GM12892 (cell line): Measurements from ENCODE around the gene FAM181A.
A peak's percentile ranks its signal among the peaks of the same experiment; 100 is the strongest.

Experiments used
- DNase-seq: peaks from one replicate; pipeline ENCODE4 v3.0.0; 2011; ENCODE audit not compliant: insufficient read length
- FAIRE-seq: peaks from 2 replicates; lab custom pipeline; 2011; peaks lifted over from hg19 to GRCh38; lab: Jason Lieb, UNC
- POLR2A ChIP-seq: IDR thresholded peaks from 2 replicates; pipeline ENCODE4 v1.6.1; 2011; ENCODE audit warnings: low read depth, low read length, control low read depth
- POLR2AphosphoS5 ChIP-seq: IDR thresholded peaks from 2 replicates; pipeline ENCODE4 v1.6.1; 2011; ENCODE audit warnings: low read depth, low read length, control low read depth
- TAF1 ChIP-seq: IDR thresholded peaks from 2 replicates; pipeline ENCODE4 v1.6.1; 2011; ENCODE audit warnings: low read depth, mild to moderate bottlenecking, control low read depth, low read length, borderline replicate concordance

Gene FAM181A

DNA sequence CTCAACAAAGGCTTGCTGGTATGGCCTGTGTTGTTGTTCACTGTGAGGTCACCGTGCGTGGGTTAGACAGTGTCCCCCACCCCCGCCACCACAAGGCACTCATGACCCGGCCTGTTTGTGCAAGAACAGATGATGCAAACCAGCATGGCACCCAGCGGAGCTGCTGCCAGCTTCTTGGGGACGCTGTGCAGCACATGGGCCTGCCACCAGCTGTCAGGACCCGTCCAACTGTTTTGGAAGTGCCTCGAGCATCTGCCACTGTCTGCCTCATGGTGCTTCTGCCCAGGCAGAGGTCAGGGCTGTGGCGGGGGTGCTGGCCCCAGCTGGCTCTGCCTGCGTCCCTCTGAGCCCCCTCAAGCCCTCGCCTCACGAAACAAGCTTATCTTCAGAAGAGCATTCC, 47.7 kb downstream of the FAM181A start:
- FAIRE-seq (no peak), DNase-seq (no peak)
- TF ChIP-seq TAF1 (no peak), POLR2AphosphoS5 (0 out of 2 replicates have a peak, but pooled peaks have one; percentile 12)

DNA sequence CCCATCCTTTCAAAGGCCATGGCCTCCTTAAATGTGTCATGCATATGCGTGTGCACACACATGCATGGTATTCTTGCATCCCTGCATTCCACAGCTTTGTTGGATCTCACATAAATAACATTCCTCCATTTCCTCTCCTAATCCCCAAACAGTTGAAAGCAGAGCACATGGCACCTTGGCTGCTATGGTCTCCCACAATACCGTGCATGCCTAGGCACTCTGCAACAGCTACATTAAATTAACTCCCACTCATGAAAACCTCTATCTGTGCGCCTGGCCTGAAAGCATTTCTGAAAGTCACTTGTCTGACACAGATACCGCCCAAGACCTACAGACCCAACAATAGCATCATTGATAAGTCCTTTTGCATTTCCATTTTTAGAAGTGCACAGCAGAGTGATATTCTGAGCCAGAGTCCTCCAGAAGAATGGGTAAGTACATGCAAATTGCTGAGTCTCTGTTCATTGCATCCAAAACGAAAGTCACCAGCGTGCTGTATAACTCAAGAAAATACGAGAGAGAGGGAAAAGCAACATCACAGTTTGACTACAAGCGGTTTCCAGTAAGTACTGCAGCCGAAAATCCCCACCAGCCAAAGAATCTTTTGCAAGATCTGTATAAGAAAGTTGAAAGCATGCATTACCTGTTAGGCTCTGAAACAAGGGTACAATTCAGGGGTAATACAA, 48.8 kb downstream of the FAM181A start:
- TF ChIP-seq POLR2A: no peak
- TF ChIP-seq TAF1: no peak
- TF ChIP-seq POLR2AphosphoS5: no peak
- DNase-seq: no peak
- peak; percentile 98 for FAIRE-seq

DNA sequence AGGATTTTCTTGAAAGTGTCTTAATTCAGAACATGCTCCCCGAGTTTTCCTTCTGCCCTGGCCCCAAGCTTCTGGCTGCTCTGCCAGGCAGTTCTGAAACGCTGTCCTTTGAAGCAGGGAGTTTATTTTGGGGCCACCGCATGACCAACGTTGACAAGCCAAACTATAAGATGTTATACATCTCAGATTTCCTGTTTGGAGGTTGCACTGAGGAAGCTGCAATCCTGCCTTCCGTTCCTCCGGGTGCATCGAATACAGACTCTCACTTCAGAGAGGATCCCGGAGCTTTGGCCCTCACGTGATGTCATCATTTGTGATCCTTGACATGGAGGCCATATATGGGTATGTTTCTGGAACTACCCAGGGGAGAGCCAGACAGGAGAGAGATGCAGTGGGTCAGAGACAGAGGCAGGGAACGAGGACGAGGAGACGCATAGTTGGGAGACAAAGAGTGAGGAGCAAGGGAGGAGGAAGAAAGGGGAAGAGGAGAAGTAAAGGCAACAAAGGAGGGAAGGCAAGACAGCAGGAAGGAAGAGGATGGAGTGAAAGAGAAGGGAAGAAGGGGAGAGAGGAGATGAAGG, 49.4 kb downstream of the FAM181A start, which contains the start of gene ASB2:
Gene ASB2 (minus strand): TSS at position 94 of the 581 bp plus-strand sequence. CDS start 12,031 bp downstream, outside the sequence.
- DNase-seq (no peak), FAIRE-seq (no peak)

DNA sequence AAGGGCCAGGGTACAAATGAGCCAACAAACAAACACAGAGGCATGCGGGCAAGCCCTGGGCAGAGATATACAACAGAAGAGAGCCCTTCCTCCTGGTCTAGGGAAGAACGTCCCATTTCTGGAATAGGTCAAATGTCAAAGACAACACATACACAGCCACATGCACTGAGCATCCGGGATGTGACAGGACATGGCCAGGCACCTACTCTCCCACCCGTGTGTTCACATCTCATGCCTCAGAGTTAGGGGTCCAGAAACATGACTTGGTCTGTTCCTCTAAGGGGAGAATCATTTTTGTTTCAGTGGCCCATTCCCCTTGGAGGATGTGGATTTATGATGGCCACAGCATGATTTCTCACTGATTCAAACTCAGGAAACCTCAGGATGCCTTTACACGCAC, 50.0 kb downstream of the FAM181A start:
- DNase-seq (no peak), FAIRE-seq (no peak)
- TF ChIP-seq POLR2AphosphoS5 (peak; percentile 21; the same call in 1 of the 2 replicates), TAF1 (no peak), POLR2A (no peak)

More for the DNA sequence above, 49.4 kb downstream of the FAM181A start, which contains the start of gene ASB2:
- TF ChIP-seq POLR2AphosphoS5 (no peak), POLR2A (no peak; the same call in none of the 2 replicates), TAF1 (no peak)

DNA sequence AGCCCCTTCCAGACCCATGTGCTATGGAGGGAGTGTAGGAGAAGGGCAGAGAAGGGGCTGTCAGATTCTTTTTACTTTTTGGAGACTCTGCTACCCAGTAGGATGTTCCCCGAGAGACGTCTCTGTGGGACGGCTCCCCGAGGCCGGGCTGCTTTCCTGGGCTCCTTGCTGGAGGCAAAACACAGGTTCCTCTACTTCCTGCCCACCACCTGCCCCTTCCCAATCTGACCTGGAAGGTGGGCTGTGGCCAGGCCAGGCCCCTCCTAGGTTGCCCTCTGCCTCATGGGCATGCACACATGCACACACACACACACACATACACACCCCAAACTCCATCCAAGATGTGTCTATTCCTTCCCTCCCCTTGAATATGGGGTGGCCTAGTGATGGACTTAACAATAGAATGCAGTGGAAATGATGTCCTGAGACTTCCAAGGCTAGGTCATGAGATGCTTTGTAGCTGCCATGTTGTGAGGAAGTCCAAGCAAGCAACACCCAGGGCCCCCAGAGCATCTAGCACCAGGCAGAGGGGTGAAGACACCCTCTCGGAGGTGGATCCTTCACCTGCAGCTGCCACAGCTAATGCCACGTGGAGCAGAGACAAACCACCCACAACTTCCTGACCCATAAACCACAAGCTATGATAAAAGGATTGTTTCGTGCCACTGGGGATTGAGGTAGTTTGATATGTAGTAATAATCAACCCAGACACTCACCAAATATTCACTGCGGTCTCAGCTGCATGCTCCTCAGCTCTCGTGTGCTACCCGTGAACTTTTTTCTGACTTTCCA, 50.8 kb downstream of the FAM181A start:
- no peak for TF ChIP-seq TAF1
- TF ChIP-seq POLR2AphosphoS5: peak; percentile 21; the same call in 1 of the 2 replicates
- FAIRE-seq: peak; percentile 91
- no peak for DNase-seq

DNA sequence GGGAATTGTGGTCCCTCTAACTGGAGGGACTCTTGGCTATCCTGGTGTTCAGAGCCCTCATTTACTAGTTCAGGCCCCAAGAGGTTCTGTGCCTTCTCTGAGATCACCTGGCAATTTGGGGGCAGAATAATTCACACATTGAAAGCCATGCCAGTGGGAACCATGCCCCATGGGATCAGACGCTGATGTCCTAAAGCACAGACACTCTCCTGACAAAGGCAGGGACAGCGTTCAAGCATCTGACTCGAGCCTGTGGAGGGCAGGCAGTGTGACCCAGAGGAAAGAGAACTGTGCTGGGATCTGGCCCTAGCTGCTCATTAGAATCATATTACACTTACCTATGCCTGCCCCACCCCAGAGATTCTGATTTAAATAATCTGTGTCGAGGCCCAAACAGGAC, 51.6 kb downstream of the FAM181A start:
- TF ChIP-seq TAF1: no peak
- TF ChIP-seq POLR2A: no peak
- no peak for TF ChIP-seq POLR2AphosphoS5
- DNase-seq: no peak
- FAIRE-seq: peak; percentile 60
